IPS-NIHi7 (cell line): ENCODE data around the gene VPS13C.

Experiments used
- DNase-seq: peaks from one replicate; pipeline ENCODE4 v3.0.0; 2012; ENCODE audit warnings: mixed read lengths; ENCODE audit errors: extremely low spot score

VPS13C gene

GRCh38 chr15:61935493-61935892 lies 124.8 kb downstream of the VPS13C start:
- DNase-seq: no peak

GRCh38 chr15:61929452-61929851 lies 130.8 kb downstream of the VPS13C start:
- no peak for DNase-seq

GRCh38 chr15:61923173-61923572 lies 137.1 kb downstream of the VPS13C start:
- DNase-seq: no peak

- no peak for DNase-seq
Measured at GRCh38 chr15:61921093-61921492, 139.2 kb downstream of the VPS13C start.

- DNase-seq: no peak
Measured at GRCh38 chr15:61917457-61917856, 142.8 kb downstream of the VPS13C start.

GRCh38 chr15:61916104-61916503 lies 144.1 kb downstream of the VPS13C start:
- DNase-seq: no peak

GRCh38 chr15:61915640-61916039 lies 144.6 kb downstream of the VPS13C start:
- no peak for DNase-seq

- no peak for DNase-seq
Measured at GRCh38 chr15:61910839-61911369, 149.3 kb downstream of the VPS13C start.

GRCh38 chr15:61908241-61908640 lies 152.0 kb downstream of the VPS13C start:
- no peak for DNase-seq

- no peak for DNase-seq
Measured at GRCh38 chr15:61907753-61908086, 152.5 kb downstream of the VPS13C start.

- DNase-seq: no peak
Measured at GRCh38 chr15:61906961-61907752, 153.1 kb downstream of the VPS13C start.

GRCh38 chr15:61893146-61893545 lies 167.1 kb downstream of the VPS13C start:
- DNase-seq: no peak

GRCh38 chr15:61892140-61892539 lies 168.1 kb downstream of the VPS13C start:
- peak; percentile 24 for DNase-seq

- DNase-seq: no peak
Measured at GRCh38 chr15:61890106-61890505, 170.1 kb downstream of the VPS13C start.

GRCh38 chr15:61889706-61890105 lies 170.5 kb downstream of the VPS13C start:
- no peak for DNase-seq

GRCh38 chr15:61888074-61888780 lies 172.0 kb downstream of the VPS13C start:
- no peak for DNase-seq

- DNase-seq: no peak
Measured at GRCh38 chr15:61880084-61880483, 180.2 kb downstream of the VPS13C start.

- DNase-seq: no peak
Measured at GRCh38 chr15:61879219-61879618, 181.0 kb downstream of the VPS13C start.

GRCh38 chr15:61871926-61872522 lies 188.2 kb downstream of the VPS13C start:
- DNase-seq: peak; percentile 14

GRCh38 chr15:61869656-61870055 lies 190.6 kb downstream of the VPS13C start:
- DNase-seq: no peak

- DNase-seq: no peak
Measured at GRCh38 chr15:61861962-61862361, 198.3 kb downstream of the VPS13C start.

- DNase-seq: no peak
Measured at GRCh38 chr15:61857169-61857829, 202.9 kb downstream of the VPS13C start.
